Stimulated activated CD4-positive, alpha-beta T cell treated with anti-CD3 and anti-CD28 coated beads, Interleukin-12 subunit alpha, Interleukin-12 subunit beta, amount 100 ng/mL, for 48 hours (primary cell): ENCODE data around the gene ETS2.

Experiments used
- DNase-seq, 3 donors: peaks; one replicate each; pipeline ENCODE4 v3.0.0-alpha.2; 2020; ENCODE audit warnings: low read depth in 2 of 3, low spot score in 1 of 3

Gene ETS2

GRCh38 chr21:38858026-38858811 is 52.5 kb downstream of the ETS2 start:
- no peak for DNase-seq

- no peak for DNase-seq
These were observed 53.1 kb downstream of the ETS2 start for GRCh38 chr21:38858812-38859205.

GRCh38 chr21:38859852-38860251 is 54.1 kb downstream of the ETS2 start:
- no peak for DNase-seq

- no peak for DNase-seq
These were observed 55.3 kb downstream of the ETS2 start for GRCh38 chr21:38861056-38861455.

GRCh38 chr21:38861989-38862683 is 56.4 kb downstream of the ETS2 start:
- no peak for DNase-seq

- no peak for DNase-seq
These were observed 57.6 kb downstream of the ETS2 start for GRCh38 chr21:38863291-38863690.

- DNase-seq = no peak
These were observed 58.2 kb downstream of the ETS2 start for GRCh38 chr21:38863843-38864363.

- no peak for DNase-seq
These were observed 59.2 kb downstream of the ETS2 start for GRCh38 chr21:38864964-38865363.

GRCh38 chr21:38869196-38869595 is 63.5 kb downstream of the ETS2 start:
- no peak for DNase-seq

- no peak for DNase-seq
These were observed 64.2 kb downstream of the ETS2 start for GRCh38 chr21:38869946-38870345.
